ENCODE measurements around the gene ZBTB8A.
"Not testable (repeated sequence)": the region's sequence is repeated elsewhere in the genome, so short reads cannot be mapped to it uniquely, and the experiment has no call there.

The ZBTB8A gene

GRCh38 chr1:32539584-32540571 lies 651 bp downstream of the ZBTB8A start:
- DNase-seq, result peak; percentile 56

GRCh38 chr1:32540605-32541004 lies 1.4 kb downstream of the ZBTB8A start:
- peak; percentile 61 for DNase-seq

GRCh38 chr1:32541064-32541566 lies 1.9 kb downstream of the ZBTB8A start:
- no peak for DNase-seq

GRCh38 chr1:32546611-32547010 lies 7.4 kb downstream of the ZBTB8A start:
- no peak for DNase-seq

DNA sequence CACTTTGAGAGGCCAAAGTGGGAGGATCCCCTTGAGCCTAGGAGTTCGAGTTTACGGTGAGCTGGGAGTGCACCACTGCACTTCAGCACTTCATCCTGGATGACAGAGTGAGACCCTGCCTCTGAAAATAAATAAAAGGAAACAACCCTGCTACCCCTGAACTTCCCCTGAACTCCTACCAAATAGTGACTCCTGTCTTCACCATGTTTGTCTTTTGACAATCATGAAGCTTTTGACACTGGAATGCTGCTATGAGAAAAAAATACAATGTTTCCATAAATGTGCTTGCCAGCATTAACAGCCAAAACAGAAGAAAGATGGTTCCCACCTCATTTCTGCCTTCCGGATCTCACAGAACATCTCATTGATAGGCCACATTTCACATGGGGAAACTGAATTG lies 10.4 kb downstream of the ZBTB8A start:
- DNase-seq, result no peak

GRCh38 chr1:32554288-32554687 lies 15.1 kb downstream of the ZBTB8A start:
- DNase-seq, result no peak

DNA sequence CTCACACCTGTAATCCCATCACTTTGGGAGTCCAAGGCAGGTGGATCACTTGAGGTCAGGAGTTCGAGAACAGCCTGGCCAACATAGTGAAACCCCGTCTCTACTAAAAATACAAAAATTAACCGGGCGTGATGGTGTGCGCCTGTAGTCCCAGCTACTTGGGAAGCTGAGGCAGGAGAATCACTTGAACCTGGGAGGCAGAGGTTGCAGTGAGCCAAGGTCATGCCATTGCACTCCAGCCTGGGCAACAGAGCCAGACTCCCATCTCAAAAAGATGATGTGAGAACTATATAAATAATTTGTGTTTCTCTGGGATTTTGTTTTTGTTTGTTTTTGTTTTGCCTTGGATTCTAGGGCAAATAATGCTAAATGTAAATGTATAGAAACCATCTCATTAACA lies 17.8 kb downstream of the ZBTB8A start:
- DNase-seq, result not testable (repeated sequence)

DNA sequence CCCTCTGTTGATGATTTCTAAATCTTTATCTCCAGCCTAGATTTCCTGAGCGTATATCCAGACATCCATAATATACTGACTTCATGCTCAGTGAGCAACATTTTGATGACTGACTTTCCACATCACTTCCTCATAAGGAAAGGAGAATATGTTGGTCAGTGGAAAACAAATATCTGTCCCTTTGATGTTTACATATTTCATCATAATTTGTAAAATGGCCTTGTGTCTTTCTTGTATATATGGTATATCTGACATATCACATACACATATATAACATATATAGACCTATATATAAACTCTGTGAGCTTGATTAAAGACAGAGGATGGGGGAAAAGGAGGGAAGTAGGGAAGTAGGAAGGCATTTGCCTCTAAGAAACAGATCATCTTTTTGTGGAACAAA lies 18.6 kb downstream of the ZBTB8A start:
- no peak for DNase-seq

GRCh38 chr1:32568929-32569328 lies 29.7 kb downstream of the ZBTB8A start:
- DNase-seq, result no peak

DNA sequence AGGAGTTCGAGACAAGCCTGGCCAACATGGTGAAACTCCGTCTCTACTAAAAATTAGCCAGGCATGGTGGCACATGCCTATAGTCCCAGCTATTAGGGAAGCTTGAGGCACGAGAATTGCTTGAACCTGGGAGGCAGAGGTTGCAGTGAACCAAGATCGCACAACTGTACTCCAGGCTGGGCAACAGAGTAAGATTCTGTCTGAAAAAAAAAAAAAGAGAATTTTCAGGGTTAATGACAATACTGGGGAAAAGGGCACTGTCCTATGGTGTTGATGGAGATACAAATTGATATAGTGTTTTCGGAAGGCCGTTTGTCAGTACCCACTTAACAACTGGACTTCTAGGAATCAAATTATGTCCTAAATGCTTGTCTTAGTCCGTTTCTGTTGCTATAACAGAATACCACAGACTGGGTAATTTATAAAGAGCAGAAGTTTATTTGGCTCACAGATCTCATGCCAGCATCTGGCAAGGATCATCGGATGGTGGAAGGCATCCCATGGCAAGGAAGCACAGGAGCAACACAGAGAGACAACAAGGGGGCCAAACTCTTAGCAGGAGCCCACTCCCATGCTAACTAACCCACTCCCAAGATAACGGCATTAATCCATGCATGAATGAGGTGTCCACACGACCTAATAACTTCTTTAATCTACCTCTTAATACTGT lies 41.3 kb downstream of the ZBTB8A start:
- no peak for DNase-seq

- DNase-seq, result no peak
Observed at GRCh38 chr1:32592943-32593342, 53.7 kb downstream of the ZBTB8A start.

DNA sequence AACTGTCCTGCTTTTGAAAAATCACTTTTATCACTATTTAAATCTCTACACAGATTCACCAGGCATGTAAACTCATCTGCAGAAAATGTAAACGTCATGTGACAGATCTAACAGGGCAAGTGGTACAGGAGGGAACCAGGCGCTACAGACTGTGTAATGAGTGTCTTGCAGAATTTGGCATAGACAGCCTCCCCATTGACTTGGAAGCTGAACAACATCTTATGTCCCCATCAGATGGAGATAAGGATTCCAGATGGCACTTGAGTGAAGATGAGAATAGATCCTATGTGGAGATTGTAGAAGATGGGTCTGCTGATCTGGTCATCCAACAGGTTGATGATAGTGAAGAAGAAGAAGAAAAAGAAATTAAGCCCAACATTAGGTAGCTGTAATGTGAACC lies 60.8 kb downstream of the ZBTB8A start:
- no peak for DNase-seq

GRCh38 chr1:32605711-32606424 lies 66.6 kb downstream of the ZBTB8A start:
- no peak for DNase-seq

DNA sequence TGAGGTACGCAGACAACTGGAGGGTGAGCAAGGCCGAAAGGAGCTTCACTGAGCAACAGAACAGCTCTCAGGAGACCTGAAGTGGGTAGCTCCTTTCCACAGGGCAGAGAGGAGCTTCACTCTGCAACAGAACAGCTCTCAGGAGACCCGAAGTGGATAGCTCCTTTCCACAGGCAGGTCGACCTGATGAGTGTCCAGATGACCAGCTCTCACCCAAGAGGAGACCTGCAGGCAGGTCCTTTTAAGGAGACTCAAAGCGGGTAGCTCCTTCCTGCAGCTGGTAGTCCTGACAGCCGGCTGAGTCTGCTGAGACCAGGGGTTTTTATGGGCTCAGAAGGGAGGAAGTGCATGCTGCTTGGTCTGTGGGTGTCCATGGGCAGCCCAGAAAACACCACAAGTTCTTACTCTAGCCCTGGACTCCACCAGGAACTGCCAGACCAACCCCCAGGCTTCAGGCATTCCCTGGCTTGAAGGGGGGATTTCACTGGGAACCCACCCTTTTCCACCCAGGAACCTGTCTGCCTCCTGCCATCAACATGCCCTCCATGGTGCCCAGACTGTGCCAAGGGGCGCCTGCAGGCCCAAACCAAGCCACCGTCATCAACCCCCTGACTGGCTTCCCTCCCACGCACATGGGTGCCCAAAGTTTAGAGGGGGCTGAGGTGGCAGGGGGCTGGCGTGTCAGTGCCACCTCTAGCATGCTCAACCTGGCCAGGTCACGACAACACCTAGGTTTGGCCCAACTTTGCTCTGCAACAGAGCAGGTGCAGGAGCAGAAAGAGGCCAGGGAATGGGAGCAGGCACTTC lies 67.5 kb downstream of the ZBTB8A start:
- DNase-seq, result no peak

DNA sequence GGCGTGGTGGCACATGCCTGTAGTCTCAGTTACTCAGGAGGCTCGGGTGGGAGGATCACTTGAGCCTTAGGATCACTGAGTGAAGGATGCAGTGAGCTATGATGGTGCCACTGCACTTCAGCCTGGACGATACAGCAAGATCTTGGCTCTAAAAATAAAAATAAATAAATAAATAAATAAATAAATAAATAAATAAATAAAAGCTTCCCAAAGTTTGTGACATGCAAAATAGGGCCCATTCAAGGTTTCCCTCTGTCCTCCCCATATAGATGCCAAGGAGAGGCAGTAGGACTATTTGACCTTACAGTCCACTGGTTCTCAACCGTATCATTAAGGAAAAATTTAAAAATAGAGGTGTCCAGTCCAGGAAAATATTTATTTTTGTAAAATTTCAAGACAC lies 70.0 kb downstream of the ZBTB8A start:
- no peak for DNase-seq

- no peak for DNase-seq
Observed at GRCh38 chr1:32611859-32612188, 72.6 kb downstream of the ZBTB8A start.

GRCh38 chr1:32612189-32612881 lies 73.1 kb downstream of the ZBTB8A start:
- DNase-seq, result peak; percentile 90

GRCh38 chr1:32613472-32613871 lies 74.2 kb downstream of the ZBTB8A start:
- DNase-seq, result no peak

GRCh38 chr1:32618673-32619221 lies 79.5 kb downstream of the ZBTB8A start:
- DNase-seq, result peak; percentile 64

DNA sequence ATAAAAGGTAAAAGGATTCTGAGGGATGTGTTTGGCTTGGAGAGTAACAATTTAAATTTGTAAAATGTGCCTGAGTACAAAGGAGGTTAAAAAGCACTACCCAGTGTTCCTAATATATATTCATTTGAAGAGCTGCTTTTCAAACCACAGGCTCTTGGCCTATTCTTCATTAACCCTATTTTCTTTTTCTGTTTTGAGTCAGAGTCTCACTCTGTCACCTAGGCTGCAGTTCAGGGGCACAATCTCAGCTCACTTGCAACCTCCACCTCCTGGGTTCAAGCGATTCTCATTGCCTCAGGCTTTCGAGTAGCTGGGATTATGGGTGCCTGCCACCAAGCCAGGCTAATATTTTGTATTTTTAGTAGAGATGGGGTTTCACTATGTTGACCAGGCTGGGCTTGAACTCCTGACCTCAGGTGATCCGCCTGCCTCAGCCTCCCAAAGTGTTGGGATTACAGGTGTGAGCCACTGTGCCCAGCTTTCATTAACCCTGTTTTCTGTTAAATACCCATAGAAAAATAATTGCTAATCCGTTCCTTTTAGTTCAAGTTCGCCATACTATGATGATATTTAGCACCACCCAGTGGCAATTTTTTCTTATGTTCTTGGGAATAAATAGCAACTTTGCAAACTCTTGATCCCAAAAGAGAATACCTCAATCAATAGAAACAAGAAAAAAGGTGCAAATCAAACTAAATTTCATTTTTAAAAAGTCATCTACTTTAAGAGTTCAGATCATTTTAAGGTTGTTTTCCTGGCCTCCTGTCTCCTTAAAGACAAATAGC lies 80.7 kb downstream of the ZBTB8A start:
- DNase-seq, result peak; percentile 69

DNA sequence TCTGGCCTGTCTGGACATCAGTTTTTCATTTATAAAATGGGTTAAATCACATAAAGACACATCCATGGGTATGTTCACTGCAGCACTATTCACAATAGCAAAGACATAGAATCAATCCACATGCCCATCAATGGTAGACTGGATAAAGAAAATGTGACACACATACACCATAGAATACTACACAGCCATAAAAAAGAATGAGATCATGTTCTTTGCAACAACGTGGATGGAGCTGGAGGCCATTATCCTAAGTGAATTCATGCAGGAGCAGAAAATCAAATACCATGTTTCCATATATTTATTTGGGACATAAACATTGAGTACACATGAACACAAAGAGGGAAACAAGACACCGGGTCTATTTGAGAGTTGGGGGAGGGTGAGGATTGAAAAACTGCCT lies 83.0 kb downstream of the ZBTB8A start:
- no peak for DNase-seq
